HG03571 (cell line): ENCODE measurements around the gene C1QTNF3.
"Not testable (repeated sequence)": the region's sequence is repeated elsewhere in the genome, so short reads cannot be mapped to it uniquely, and the experiment has no call there.

Experiments
- ATAC-seq: cut with Tn5 transposase; IDR thresholded peaks from one replicate; pipeline ENCODE4 v1.9.1; 2021; ENCODE audit not compliant: unreplicated experiment

C1QTNF3 gene

GRCh38 chr5:34051374-34051980, 8.5 kb upstream of the C1QTNF3 start:
- no peak for ATAC-seq

GRCh38 chr5:34047774-34048572, 5.0 kb upstream of the C1QTNF3 start:
- ATAC-seq: no peak

- ATAC-seq: no peak
Measured at GRCh38 chr5:34047143-34047542, 4.1 kb upstream of the C1QTNF3 start.

GRCh38 chr5:34045996-34046395, 3.0 kb upstream of the C1QTNF3 start:
- ATAC-seq: no peak

GRCh38 chr5:34045023-34045422, 2.0 kb upstream of the C1QTNF3 start:
- no peak for ATAC-seq

GRCh38 chr5:34042321-34042720, 692 bp downstream of the C1QTNF3 start:
- ATAC-seq: peak; percentile 63

- no peak for ATAC-seq
Measured at GRCh38 chr5:34041247-34041972, 1.6 kb downstream of the C1QTNF3 start.

- ATAC-seq: no peak
Measured at GRCh38 chr5:34040472-34040871, 2.5 kb downstream of the C1QTNF3 start.

- ATAC-seq: no peak
Measured at GRCh38 chr5:34039398-34040157, 3.4 kb downstream of the C1QTNF3 start.

- no peak for ATAC-seq
Measured at GRCh38 chr5:34038838-34039237, 4.2 kb downstream of the C1QTNF3 start.

GRCh38 chr5:34038390-34038789, 4.6 kb downstream of the C1QTNF3 start:
- no peak for ATAC-seq

GRCh38 chr5:34037726-34038125, 5.3 kb downstream of the C1QTNF3 start:
- no peak for ATAC-seq

- no peak for ATAC-seq
Measured at GRCh38 chr5:34035756-34036155, 7.3 kb downstream of the C1QTNF3 start.

- peak; percentile 90 for ATAC-seq
Measured at GRCh38 chr5:34034534-34035327, 8.3 kb downstream of the C1QTNF3 start.

GRCh38 chr5:34031966-34032365, 11.0 kb downstream of the C1QTNF3 start:
- ATAC-seq: no peak

GRCh38 chr5:34031117-34031516, 11.9 kb downstream of the C1QTNF3 start:
- no peak for ATAC-seq

GRCh38 chr5:34030585-34030984, 12.4 kb downstream of the C1QTNF3 start:
- not testable (repeated sequence) for ATAC-seq

- ATAC-seq: no peak
Measured at GRCh38 chr5:34030048-34030447, 13.0 kb downstream of the C1QTNF3 start.

- no peak for ATAC-seq
Measured at GRCh38 chr5:34028349-34028748, 14.7 kb downstream of the C1QTNF3 start.

GRCh38 chr5:34026089-34026761, 16.8 kb downstream of the C1QTNF3 start:
- no peak for ATAC-seq
